EH (cell line): Measurements from ENCODE around the gene CDH5.
A peak's percentile ranks its signal among the peaks of the same experiment; 100 is the strongest.
"Not testable (repeated sequence)": the region's sequence is repeated elsewhere in the genome, so short reads cannot be mapped to it uniquely, and the experiment has no call there.

Experiments
- DNase-seq: peaks from one replicate; pipeline ENCODE4 v3.0.0-alpha.2; 2015; ENCODE audit warnings: low read depth

The CDH5 gene

GRCh38 chr16:66366433-66367299 lies at the start of gene CDH5:
Gene CDH5, plus strand, starts transcription at chr16:66366691. Its CDS starts 12,647 bp downstream, at chr16:66379338.
- DNase-seq = no peak

GRCh38 chr16:66318505-66318904 lies 48.0 kb upstream of the CDH5 start:
- no peak for DNase-seq

DNA sequence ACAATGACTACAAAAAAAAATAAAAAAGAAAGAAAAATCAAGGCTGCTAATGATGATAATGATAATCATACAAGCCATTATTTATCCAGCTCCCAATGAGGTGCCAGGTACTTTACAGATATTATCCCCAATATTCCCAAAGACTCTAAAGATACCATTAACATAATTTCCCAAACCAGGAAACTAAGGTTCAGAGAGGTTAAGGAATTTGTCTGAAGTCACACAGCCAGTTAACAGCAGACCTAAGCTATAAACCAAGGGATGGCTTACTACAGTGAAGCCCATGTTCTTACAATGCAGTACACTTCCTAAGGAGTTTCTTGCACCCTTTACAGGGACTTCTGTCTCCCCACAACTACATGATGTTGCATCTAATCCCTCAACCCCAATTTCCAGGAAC lies 45.7 kb upstream of the CDH5 start:
- no peak for DNase-seq

GRCh38 chr16:66322174-66322573 lies 44.3 kb upstream of the CDH5 start:
- DNase-seq = no peak

GRCh38 chr16:66324815-66325515 lies 41.5 kb upstream of the CDH5 start:
- no peak for DNase-seq

- DNase-seq = no peak
These were observed 40.6 kb upstream of the CDH5 start for GRCh38 chr16:66325717-66326376.

GRCh38 chr16:66326991-66327513 lies 39.4 kb upstream of the CDH5 start:
- DNase-seq = no peak

DNA sequence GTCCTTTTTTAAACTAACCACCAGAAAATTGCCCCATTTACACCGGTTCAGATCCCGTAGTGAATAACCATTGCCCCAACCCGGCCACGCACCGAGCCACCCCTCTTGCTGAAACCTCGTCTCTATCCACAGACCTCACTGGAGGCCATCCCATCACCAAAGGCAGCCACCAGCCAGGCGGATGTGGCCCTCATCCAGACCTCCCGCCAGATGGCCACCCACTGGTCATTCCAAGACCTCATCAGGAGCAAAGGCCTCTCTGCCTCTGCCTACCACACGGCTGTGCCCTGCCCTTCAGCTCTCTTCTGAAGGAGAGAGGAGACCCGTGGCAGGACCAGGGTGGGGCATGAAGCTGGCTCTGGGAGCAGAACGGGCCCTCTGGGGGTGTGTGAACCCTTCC lies 38.2 kb upstream of the CDH5 start:
- DNase-seq = no peak

GRCh38 chr16:66331464-66331863 lies 35.0 kb upstream of the CDH5 start:
- not testable (repeated sequence) for DNase-seq

GRCh38 chr16:66332634-66333610 lies 33.6 kb upstream of the CDH5 start:
- no peak for DNase-seq

DNA sequence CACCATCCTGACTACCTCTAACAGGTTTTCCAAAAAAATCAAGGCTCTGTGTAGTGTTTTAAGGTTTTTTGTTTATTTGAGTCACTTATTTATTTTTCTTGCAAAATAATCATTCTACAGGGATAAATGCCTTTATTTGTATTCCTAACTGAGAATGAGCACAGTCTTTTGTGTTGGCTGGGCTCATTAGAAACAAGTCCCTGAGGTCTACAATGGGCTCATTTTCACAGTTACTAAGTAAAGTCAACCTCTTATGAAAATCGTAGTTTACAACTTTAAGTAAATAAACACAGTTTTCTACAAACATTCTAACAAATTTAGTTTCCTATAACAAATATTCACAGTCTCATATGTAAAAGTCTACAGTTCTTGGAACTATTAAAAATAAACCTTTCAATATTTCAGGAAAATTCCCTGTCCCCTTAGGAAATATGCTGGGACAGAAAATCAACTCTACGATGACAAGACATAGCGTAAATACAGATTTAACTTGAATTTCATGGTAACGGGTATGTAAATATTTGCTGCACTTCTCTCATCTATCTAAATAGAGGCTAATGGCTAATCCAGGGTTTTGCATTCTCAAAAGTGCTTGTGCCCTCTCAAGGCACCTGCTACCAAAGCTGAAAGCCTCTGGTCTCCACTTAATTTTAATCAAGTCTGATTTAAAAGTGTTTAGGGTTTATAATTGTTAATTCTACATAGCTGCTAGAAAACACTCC lies 31.5 kb upstream of the CDH5 start:
- DNase-seq = no peak

DNA sequence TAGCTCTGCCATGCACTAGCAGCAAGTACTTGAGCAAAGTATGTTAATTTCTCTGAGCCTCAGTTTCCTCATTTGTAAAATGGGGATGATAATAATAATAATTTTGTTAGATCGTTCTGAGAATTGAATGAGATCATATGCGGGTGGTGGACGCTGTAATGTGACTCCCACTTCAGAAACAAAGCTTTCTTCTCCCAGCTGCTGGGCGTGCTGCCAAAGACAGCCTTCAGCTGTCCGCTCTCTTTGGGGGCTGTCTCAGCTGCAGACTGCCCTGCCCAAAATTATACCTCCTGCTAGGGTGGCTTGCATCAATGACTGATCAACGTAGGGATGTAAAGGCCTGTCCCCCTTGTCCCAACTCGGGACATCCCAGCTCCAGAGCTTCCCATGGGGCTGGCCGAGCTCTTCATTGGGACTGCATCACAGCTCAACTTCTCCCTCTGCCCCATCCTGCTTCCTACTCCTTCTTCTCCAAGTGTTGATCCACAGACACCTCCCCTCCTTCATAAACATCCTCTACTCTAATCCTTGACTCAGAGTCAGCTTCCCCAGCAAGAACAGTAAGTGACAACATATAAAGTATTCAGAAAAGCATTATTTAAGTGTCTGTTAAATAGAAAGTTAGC lies 30.7 kb upstream of the CDH5 start:
- peak; percentile 45 for DNase-seq

DNA sequence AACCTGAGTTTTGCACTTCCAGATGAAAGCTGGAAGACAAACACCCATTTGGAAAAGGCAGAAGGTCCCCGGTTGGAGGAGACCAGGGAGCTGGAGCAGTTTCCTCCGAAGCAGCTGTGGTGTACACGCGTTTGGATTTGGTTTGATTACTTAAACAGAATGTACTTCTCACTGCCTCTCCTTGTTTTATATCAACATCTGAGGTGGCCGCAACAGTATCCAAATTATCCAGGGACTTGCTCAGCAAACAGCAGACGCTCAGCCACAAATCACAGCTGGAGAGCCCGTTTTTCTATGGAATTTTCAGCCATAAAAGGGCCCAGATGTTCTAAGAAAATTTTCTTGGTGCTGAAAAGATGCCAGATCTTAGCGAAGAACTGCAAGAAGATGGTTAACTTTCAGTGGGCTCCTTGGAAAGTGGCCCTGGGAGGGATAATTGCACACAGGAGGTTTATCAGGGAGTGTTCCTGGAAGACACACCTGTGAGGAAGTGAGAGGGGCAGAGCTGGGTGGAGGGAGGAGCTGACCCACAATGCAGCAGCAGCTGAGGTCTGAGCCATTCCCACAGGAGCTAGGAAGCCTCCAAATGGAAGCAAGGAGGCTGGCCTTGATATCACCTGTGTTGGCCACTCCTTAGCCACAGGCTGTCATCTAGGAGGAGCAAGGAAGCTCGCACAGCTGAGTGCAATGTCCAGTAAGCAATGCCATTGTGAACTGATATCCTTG lies 28.9 kb upstream of the CDH5 start:
- DNase-seq = no peak

GRCh38 chr16:66342294-66342900 lies 24.1 kb upstream of the CDH5 start:
- peak; percentile 21 for DNase-seq

DNA sequence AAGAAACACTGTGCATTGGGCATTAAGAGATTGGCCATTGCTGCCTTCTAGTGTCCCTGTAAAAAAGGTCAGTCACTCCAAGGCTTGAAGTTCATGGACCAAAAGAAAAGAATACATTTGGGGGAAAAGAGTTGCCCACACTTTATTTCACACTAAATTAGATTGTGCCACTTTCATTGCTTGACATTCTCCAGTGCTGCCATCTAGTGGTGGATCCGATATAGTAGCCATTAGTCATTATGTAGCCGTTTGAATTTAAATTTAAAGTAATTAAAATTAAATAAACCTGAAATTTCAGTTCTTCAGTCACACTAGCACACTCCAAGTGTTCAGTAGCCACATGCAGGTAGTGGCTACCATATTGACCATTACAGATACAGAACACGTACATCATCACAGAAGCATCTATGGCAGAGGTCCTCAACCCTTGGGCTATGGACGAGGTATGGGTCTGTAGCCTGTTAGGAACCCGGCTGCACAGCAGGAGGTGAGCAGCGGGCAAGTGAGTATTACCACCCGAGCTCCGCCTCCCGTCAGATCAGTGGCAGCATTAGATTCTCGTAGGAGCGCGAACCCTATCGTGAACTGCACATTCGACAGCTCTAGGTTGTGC lies 21.9 kb upstream of the CDH5 start:
- DNase-seq = peak; percentile 49

DNA sequence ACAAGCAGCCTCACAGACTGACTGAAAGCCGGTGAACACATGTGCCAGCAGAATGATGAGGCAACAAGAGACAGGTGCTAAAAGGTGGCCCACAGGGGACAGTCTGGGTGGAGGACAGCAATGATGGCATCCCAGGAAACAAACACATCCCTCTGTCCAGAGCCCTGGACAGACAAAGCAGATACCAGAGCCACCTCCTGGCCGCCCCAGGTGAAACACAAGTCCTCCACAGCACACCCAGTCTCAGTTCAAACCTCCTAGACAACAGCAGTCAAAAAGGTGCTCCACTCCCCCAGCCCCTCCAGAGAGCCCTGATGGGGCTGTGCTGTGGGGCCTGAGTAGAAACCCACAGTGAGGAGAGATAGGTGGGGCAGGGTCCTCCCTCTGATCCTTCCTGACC lies 20.3 kb upstream of the CDH5 start:
- DNase-seq = no peak

GRCh38 chr16:66352304-66352703 lies 14.2 kb upstream of the CDH5 start:
- DNase-seq = no peak

DNA sequence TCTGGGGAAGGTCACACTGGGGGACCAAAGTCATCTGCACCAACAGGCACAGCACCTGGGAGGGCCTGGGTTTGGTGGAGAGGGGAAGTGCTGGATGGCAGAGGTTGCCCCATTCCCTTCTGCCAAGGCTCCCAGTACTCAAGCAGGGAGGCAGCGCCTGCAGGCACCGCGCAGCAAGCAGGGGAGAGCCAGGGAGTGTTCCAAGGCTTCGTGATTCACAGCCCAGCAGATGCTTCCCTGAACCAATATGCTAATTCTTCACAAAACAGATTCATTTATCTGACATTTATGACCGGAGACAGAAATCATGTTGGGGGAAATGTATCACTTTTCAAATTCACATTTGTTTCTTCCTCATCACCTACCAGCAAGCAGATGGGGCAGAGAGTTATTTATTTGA lies 13.4 kb upstream of the CDH5 start:
- no peak for DNase-seq
